Immature natural killer cell (primary cell): Measurements from ENCODE around the gene RIC3. TPM values are rescaled to one million over a fixed set of nuclear protein-coding genes. Genes with fewer than 3 reads are reported as not detected.
"Not testable (repeated sequence)": the region's sequence is repeated elsewhere in the genome, so short reads cannot be mapped to it uniquely, and the experiment has no call there.

Experiments
- DNase-seq, 3 donors: peaks; one replicate each; pipeline ENCODE4 v3.0.0; 2022; ENCODE audit warnings: mixed read lengths in 1 of 3
- H3K27ac Mint-ChIP-seq, 6 donors: one replicate each; pipeline ENCODE4 v1.8.0; 2020; ENCODE audit warnings: mixed read lengths in 6 of 6, mild to moderate bottlenecking in 5 of 6, inconsistent platforms in 4 of 6, moderate library complexity in 3 of 6
- H3K27me3 Mint-ChIP-seq, 3 donors: one replicate each; pipeline ENCODE4 v1.8.0; 2020 to 2021; ENCODE audit warnings: low read depth in 3 of 3, mild to moderate bottlenecking in 3 of 3, mixed read lengths in 3 of 3, moderate library complexity in 3 of 3, inconsistent platforms in 1 of 3
- H3K36me3 Mint-ChIP-seq, 3 donors: one replicate each; pipeline ENCODE4 v1.8.0; 2020; ENCODE audit warnings: mixed read lengths in 3 of 3, inconsistent platforms in 2 of 3, mild to moderate bottlenecking in 2 of 3
- H3K4me1 Mint-ChIP-seq, 2 donors: one replicate each; pipeline ENCODE4 v1.8.0; 2020; ENCODE audit warnings: inconsistent platforms in 2 of 2, mild to moderate bottlenecking in 2 of 2, mixed read lengths in 2 of 2, moderate library complexity in 1 of 2
- H3K4me3 Mint-ChIP-seq, 5 donors: one replicate each; pipeline ENCODE4 v1.8.0; 2020; ENCODE audit warnings: mild to moderate bottlenecking in 5 of 5, mixed read lengths in 5 of 5, inconsistent platforms in 3 of 5, moderate library complexity in 3 of 5
- H3K9me3 Mint-ChIP-seq, 6 donors: one replicate each; pipeline ENCODE4 v1.8.0; 2020; ENCODE audit warnings: mild to moderate bottlenecking in 6 of 6, mixed read lengths in 6 of 6, inconsistent platforms in 4 of 6, moderate library complexity in 3 of 6
- polyA plus RNA-seq, 3 donors: library from polyadenylated mRNA; unstranded; fragments of 300-500 nt; fragmentation: Illumina TruSeq; gene quantifications; one replicate each; pipeline ENCODE4 v1.2.3, GENCODE V29; 2021

The RIC3 gene
- polyA plus RNA-seq, 3 donors from 2014 or later: 0.44 TPM; not detected in 2

DNA sequence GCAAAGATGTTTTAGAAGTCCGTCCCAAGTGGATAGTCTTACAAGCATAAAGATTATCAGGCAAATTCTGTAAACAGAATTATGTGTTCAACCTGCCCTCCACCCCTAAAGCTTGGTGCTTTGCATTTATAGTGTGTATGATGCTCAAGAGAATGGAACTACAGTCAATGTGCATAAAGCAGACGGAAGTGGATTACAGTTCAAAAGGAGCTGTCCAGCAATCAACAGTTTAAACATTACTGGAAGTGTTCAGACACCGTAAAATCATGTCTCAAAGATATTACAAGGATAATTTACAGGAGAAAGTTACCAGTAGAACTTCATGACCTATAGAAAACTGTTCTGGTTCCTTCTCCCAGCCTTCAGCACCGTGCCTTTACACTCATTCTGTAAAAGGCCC lies 1.0 kb downstream of the RIC3 start:
- H3K4me3 Mint-ChIP-seq: peak overlapping the region; percentile 65 to 90 (median 76)
- peaks cover 16 to 27% of the 10 kb centered on the region in 2 donors for H3K4me1 Mint-ChIP-seq
- H3K36me3 Mint-ChIP-seq: peaks cover 4 to 10% (median 9%) of the 10 kb centered on the region in 3 donors
- H3K27me3 Mint-ChIP-seq: peaks cover 11 to 35% (median 28%) of the 10 kb centered on the region in 3 donors
- H3K9me3 Mint-ChIP-seq: peaks cover 0 to 26% (median 3%) of the 10 kb centered on the region in 6 donors
- DNase-seq: no peak
- no peak overlapping the region for H3K27ac Mint-ChIP-seq

DNA sequence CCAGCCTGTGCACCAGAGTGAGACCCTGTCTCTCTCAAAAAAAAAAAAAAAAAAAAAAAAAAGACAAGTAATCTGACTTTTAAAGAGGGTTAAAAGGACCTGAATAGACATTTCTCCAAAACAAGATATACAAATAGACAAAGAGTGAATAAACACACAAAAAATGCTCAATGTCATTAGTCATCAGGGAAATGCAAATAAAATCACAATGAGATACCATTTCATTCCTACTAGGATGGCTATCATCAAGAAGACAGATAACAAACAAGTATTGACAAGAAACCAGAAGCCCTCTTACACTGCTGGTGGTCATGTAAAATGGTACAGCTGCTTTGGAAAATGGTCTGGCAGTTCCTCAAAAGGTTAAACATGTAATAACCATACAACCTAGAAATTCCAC lies 4.1 kb downstream of the RIC3 start:
- peaks cover 16 to 26% of the 10 kb centered on the region in 2 donors for H3K4me1 Mint-ChIP-seq
- no peak overlapping the region for H3K4me3 Mint-ChIP-seq
- peaks cover 4 to 10% (median 9%) of the 10 kb centered on the region in 3 donors for H3K36me3 Mint-ChIP-seq
- H3K27ac Mint-ChIP-seq: no peak overlapping the region
- peaks cover 10 to 35% (median 26%) of the 10 kb centered on the region in 3 donors for H3K27me3 Mint-ChIP-seq
- H3K9me3 Mint-ChIP-seq: peaks cover 0 to 26% (median 3%) of the 10 kb centered on the region in 6 donors
- no peak for DNase-seq

DNA sequence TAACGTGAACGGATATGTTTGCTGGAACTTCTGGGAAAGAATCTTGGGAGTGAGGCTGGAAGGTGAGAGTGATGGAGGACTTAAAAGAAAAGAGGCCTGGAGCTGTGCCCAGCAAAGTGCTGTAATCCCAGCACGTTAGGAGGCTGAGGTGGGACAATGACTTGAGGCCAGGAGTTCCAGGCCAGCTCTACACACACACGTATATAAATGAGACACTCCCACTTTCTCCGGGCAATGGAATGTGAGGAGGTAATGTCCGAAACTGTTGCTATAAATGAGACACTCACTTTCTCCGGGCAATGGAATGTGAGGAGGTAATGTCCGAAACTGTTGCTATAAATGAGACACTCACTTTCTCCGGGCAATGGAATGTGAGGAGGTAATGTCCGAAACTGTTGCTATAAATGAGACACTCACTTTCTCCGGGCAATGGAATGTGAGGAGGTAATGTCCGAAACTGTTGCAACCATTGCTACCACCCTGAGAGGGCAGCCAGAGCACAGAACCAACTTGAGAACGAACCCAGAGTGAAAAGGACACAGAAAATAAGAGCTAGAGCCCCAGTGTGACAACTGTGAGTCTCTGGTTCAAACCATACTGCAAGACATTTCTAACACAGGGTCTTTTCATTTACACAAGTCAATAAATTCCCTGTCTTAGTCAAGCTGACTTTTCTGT lies 7.1 kb downstream of the RIC3 start:
- not testable (repeated sequence) for H3K36me3 Mint-ChIP-seq, H3K9me3 Mint-ChIP-seq, H3K4me3 Mint-ChIP-seq, H3K27ac Mint-ChIP-seq, H3K4me1 Mint-ChIP-seq, DNase-seq
- H3K27me3 Mint-ChIP-seq: peaks cover 4 to 17% (median 12%) of the 10 kb centered on the region in 3 donors

DNA sequence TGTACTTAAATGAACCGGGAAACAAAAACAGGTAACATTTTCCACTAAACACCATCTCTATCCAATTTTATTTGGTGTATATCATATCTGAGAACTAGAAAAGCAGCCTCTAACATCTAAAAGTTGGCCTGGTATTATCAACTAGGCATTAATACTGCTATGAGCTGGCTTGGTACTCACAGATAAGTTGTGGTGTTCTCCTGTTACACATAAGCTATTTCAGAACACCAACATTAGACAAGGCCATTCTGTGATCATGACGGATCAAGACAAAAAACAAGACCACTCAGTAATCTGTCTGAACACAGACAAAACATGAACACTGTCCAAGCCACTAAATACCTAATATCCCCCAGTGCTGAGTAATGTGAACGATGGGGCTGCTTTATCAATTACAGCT lies 11.9 kb downstream of the RIC3 start:
- H3K27ac Mint-ChIP-seq: no peak overlapping the region
- H3K4me3 Mint-ChIP-seq: no peak overlapping the region
- H3K36me3 Mint-ChIP-seq: peaks cover 0 to 5% (median 0%) of the 10 kb centered on the region in 3 donors
- DNase-seq: no peak
- no peaks in the 10 kb centered on the region for H3K9me3 Mint-ChIP-seq
- no peaks in the 10 kb centered on the region for H3K4me1 Mint-ChIP-seq
- H3K27me3 Mint-ChIP-seq: peaks cover 2 to 3% (median 3%) of the 10 kb centered on the region in 3 donors

DNA sequence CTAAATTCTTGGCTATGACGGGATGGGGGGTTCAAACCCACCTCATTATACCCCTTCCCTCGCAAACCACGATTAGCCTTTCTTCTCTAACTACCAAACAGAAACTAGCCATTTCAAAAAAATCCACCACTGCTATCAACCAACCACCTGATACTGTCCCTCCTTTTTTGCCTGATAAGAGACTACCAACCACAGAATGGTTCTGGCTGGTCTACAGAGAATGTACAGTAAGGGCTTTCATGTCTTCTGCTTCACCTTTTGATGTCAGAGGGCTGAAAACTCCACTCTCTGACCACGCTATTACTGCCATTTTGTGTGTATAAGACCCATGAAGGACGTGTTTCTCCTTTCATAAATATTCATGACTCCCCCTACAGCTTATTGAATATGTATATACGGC lies 19.1 kb downstream of the RIC3 start:
- peaks cover 0 to 3% (median 2%) of the 10 kb centered on the region in 3 donors for H3K27me3 Mint-ChIP-seq
- H3K27ac Mint-ChIP-seq: no peak overlapping the region
- no peak overlapping the region for H3K4me3 Mint-ChIP-seq
- DNase-seq: no peak
- no peaks in the 10 kb centered on the region for H3K36me3 Mint-ChIP-seq
- H3K9me3 Mint-ChIP-seq: peaks cover 0 to 3% (median 0%) of the 10 kb centered on the region in 6 donors
- H3K4me1 Mint-ChIP-seq: no peaks in the 10 kb centered on the region

DNA sequence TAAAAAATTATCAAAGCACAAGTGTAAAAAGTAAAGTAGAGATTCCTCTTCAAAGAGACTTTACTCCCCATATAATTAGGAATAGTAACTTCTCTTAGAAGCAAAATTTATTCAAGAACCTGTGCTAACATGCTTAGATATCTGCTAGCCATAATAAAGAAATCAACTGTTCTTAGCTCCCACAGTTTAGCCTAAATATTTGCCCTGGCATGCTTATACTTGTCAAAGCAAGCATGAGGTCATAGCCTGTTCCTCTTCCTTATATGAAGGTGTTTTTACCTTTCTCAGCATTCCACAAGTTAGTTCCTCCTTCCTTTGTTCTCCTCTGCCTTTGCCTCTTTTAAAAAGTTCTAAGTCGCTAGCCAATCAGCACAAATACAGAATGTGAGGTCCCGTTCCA lies 30.3 kb downstream of the RIC3 start:
- Mint-ChIP-seq H3K4me3 (no peak overlapping the region), H3K9me3 (peaks cover 0 to 2% (median 0%) of the 10 kb centered on the region in 6 donors), H3K27me3 (peaks cover 0 to 1% (median 0%) of the 10 kb centered on the region in 3 donors), H3K27ac (no peak overlapping the region), H3K36me3 (no peaks in the 10 kb centered on the region), H3K4me1 (no peaks in the 10 kb centered on the region)
- DNase-seq: no peak

DNA sequence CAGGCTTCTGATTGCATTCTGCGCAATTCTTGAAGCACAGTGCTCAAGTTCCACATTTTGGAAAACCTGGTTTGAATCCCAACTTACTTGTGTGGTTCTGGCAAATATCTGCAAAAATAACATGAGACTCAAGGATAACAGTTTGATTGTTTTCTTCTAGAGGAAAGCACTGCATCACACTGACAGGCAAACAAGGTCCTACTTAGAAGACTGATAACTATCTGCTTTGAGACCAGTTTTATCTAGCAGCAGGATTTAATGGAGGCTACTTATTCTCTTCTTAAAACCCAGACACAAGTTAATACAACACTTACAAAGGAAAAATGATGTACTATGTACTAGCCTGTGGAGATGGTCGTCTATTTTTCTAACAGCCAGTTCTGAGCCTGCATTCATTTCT lies 41.4 kb downstream of the RIC3 start:
- H3K9me3 Mint-ChIP-seq: peaks cover 0 to 2% (median 0%) of the 10 kb centered on the region in 6 donors
- H3K27me3 Mint-ChIP-seq: peaks cover 1 to 2% (median 1%) of the 10 kb centered on the region in 3 donors

DNA sequence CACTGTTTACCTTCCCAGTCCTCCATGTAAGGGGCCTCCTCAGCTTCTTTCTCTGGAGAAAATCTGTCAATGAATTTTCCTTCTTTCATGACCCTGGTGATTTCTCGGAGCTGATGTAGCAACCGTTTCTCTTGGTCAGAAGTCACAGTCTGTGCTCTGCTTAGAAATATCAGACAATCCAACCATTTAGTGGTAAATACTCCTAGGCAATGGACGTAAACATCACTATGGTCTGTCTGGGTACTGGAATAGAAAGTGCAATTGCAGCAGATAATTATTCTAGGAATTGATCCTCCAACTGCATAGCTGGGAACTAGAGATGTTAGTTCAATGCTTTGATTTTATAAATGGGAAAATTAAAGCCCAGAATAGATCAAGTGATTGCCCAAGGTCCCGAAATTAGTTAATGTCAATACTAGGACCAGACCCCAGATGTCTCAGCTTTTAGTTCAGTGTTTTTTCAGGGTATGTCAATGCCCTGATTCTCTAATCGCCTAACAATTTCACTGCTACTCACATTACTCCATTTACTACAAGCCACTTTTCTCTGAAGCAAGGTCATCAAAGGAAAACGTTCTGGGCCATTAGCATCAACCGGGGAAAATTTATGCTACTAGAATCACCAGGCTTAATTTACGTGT lies 42.1 kb downstream of the RIC3 start:
- no peaks in the 10 kb centered on the region for H3K36me3 Mint-ChIP-seq
- no peak overlapping the region for H3K4me3 Mint-ChIP-seq
- peaks cover 1 to 2% (median 1%) of the 10 kb centered on the region in 3 donors for H3K27me3 Mint-ChIP-seq

More for the DNA sequence above, 41.4 kb downstream of the RIC3 start:
- Mint-ChIP-seq H3K36me3 (no peaks in the 10 kb centered on the region), H3K4me1 (no peaks in the 10 kb centered on the region), H3K27ac (no peak overlapping the region), H3K4me3 (no peak overlapping the region)
- DNase-seq: no peak

DNA sequence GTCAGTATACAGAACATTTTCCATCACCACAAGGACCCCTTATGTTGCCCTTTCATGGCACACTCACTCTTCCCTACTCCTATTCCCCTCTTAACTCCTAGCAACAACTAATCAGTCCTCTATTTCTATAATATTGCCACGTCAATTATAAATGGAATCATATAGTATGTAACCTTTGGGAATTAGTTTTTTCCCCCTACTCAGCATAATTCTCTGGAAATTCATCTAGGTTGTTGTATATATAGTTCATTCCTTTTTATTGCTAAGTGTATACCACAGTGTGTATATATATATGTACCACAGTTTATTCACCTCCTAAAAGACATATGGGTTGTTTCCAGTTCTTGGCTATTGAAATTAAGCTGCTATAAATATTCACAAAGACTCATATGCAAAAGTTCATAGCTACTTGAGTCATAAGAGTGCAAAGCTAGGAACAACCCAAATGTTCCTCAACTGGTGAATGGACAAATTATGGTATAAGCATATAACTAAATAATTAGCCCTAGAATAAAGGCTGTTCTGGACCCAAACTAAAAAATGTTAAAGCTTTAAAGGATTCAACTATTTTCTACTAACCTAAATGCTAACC lies 46.6 kb downstream of the RIC3 start:
- Mint-ChIP-seq H3K4me1 (no peaks in the 10 kb centered on the region), H3K9me3 (peaks cover 0 to 2% (median 0%) of the 10 kb centered on the region in 6 donors), H3K36me3 (no peaks in the 10 kb centered on the region), H3K4me3 (no peak overlapping the region), H3K27ac (no peak overlapping the region), H3K27me3 (peaks cover 0 to 3% (median 1%) of the 10 kb centered on the region in 3 donors)
- no peak for DNase-seq

More for the DNA sequence above, 42.1 kb downstream of the RIC3 start:
- no peaks in the 10 kb centered on the region for H3K4me1 Mint-ChIP-seq
- H3K27ac Mint-ChIP-seq: no peak overlapping the region
- DNase-seq: no peak
- peaks cover 0 to 2% (median 0%) of the 10 kb centered on the region in 6 donors for H3K9me3 Mint-ChIP-seq

DNA sequence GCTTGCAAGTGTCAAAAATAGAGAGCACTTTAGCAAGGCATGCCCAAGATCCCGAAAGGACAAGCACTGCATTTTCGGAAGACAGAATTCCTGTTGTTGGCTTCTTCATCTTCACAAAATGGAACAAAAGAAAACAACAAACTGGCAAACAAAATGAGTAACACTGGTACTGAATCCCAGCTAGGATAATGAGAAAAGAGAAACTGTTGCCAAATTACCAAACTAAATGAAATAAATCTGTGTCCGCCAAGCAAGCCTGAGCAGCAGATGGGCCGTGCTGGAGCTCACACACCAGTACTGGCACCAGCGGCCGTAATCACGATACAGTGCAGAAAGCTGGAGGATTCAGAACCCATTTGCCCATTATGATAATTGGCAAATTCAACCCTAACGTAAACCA lies 57.2 kb downstream of the RIC3 start:
- H3K27me3 Mint-ChIP-seq: no peaks in the 10 kb centered on the region
- no peaks in the 10 kb centered on the region for H3K4me1 Mint-ChIP-seq
- H3K27ac Mint-ChIP-seq: no peak overlapping the region
- H3K36me3 Mint-ChIP-seq: no peaks in the 10 kb centered on the region
- DNase-seq: no peak
- H3K4me3 Mint-ChIP-seq: no peak overlapping the region
- H3K9me3 Mint-ChIP-seq: peaks cover 4 to 16% (median 5%) of the 10 kb centered on the region in 6 donors

DNA sequence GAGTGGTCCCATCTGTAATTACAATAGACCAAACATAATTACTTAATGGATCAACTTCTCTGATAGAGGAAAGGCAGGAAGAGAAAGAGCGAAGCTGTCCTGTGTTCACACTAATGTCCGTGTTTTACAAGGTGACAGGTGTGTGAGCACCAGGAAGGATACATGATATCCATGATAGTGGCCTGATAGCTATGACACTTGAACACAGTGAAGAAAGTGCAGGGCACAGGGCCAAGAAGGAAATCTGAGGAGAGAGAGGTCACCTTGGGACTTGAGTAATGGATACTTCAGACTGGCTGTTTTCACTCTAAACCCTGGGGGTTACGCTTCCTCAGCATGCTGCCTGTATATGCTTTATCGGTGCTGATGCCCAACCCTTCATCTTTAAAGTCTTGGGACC lies 58.4 kb downstream of the RIC3 start:
- no peaks in the 10 kb centered on the region for H3K36me3 Mint-ChIP-seq
- no peaks in the 10 kb centered on the region for H3K4me1 Mint-ChIP-seq
- DNase-seq: no peak

DNA sequence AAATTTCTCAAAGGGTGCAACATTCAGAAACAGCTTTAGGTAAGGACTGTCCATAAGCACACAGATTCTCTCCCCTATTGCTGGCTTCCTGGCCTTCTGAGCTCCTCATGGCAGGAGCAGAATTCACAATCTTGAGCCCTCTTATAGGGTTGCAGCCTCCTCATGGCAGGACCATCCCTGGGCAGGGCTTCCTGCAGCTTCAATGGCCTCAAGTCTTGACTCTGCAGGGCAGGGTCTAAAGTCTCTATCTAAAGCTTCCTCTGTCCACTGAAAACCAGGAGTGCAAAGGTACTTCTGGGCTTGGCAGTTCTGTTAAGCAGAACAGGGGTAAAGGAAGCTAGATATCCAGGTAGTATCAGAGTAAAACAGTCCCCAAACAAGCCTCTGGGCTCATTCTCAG lies 59.1 kb downstream of the RIC3 start:
- Mint-ChIP-seq H3K36me3 (no peaks in the 10 kb centered on the region), H3K4me3 (no peak overlapping the region), H3K27ac (no peak overlapping the region), H3K4me1 (no peaks in the 10 kb centered on the region), H3K9me3 (peaks cover 0 to 10% (median 4%) of the 10 kb centered on the region in 6 donors), H3K27me3 (no peaks in the 10 kb centered on the region)
- DNase-seq: no peak

More for the DNA sequence above, 58.4 kb downstream of the RIC3 start:
- H3K4me3 Mint-ChIP-seq: no peak overlapping the region
- H3K9me3 Mint-ChIP-seq: peaks cover 4 to 16% (median 5%) of the 10 kb centered on the region in 6 donors
- no peaks in the 10 kb centered on the region for H3K27me3 Mint-ChIP-seq
- H3K27ac Mint-ChIP-seq: no peak overlapping the region

DNA sequence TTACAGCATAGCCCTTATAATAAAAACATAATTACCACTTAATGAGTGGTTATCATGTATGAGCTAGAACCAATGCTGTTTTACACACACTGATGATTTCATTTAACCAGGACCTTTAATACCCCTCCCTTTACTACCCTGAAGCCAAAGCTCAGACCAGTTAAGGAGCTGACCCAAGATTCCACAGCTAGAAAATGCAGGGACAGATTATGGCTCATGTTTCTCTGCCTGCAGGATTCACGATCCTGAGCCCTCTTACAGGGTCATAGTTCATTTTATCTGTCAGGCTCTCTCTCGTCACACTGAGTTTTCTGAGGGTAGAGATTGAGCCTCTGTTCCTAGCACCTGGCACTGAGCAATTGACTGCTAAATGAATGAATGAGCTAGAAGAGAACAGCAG lies 60.4 kb downstream of the RIC3 start:
- H3K4me3 Mint-ChIP-seq: no peak overlapping the region
- DNase-seq: no peak
- H3K27ac Mint-ChIP-seq: no peak overlapping the region
- H3K36me3 Mint-ChIP-seq: no peaks in the 10 kb centered on the region
- H3K9me3 Mint-ChIP-seq: no peaks in the 10 kb centered on the region
- no peaks in the 10 kb centered on the region for H3K4me1 Mint-ChIP-seq
- no peaks in the 10 kb centered on the region for H3K27me3 Mint-ChIP-seq

DNA sequence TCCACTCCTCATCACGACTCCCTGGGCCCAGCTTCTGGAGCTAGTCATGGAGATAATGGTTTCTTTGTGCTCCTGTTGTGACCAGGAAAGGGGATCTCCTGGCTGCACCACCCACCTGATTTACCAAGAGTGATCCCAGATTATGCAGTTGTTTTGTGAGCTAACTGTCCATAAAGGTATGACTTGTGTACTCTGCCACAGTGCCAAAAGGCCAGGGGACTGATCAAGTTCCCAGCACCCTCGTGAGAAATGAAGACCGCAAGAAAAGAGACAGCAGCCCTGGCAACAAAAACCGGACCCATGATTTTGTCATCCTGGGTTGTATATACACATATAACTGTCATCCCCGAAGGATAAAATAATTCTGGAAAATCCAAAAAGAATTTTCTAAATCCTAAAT lies 61.2 kb downstream of the RIC3 start:
- Mint-ChIP-seq H3K36me3 (no peaks in the 10 kb centered on the region), H3K27ac (no peak overlapping the region), H3K27me3 (no peaks in the 10 kb centered on the region), H3K4me1 (no peaks in the 10 kb centered on the region), H3K9me3 (no peaks in the 10 kb centered on the region), H3K4me3 (no peak overlapping the region)
- DNase-seq: no peak
